KOPT-K1 (cell line): ENCODE measurements around the gene TRPM3.

Source experiments
- H3K27ac ChIP-seq: fragments of 200-600 bp; sonication (generic); 2 replicates; pipeline ENCODE4 v1.5.1; 2016; ENCODE audit warnings: antibody characterized with exemption, mild to moderate bottlenecking, low read depth, low read length; ENCODE audit not compliant: poor library complexity, severe bottlenecking
- H3K36me3 ChIP-seq: fragments of 200-600 bp; sonication (generic); 2 replicates; pipeline ENCODE4 v1.5.1; 2017; ENCODE audit warnings: antibody characterized with exemption, mild to moderate bottlenecking, low read length, moderate library complexity; ENCODE audit not compliant: insufficient read depth
- H3K9me3 ChIP-seq: fragments of 200-600 bp; sonication (generic); 2 replicates; pipeline ENCODE4 v1.5.1; 2017; ENCODE audit warnings: antibody characterized with exemption, low read length, mild to moderate bottlenecking; ENCODE audit not compliant: insufficient read depth, poor library complexity, severe bottlenecking

TRPM3 gene

GRCh38 chr9:70954596-70955143 lies 166.8 kb downstream of the TRPM3 start:
- Histone ChIP-seq H3K36me3 (no peaks in the 10 kb centered on the region), H3K27ac (no peak overlapping the region), H3K9me3 (no peaks in the 10 kb centered on the region)

GRCh38 chr9:70954126-70954525 lies 167.3 kb downstream of the TRPM3 start:
- no peaks in the 10 kb centered on the region for H3K9me3 ChIP-seq
- H3K27ac ChIP-seq, result no peak overlapping the region
- H3K36me3 ChIP-seq, result no peaks in the 10 kb centered on the region

GRCh38 chr9:70951749-70952727 lies 169.4 kb downstream of the TRPM3 start:
- no peaks in the 10 kb centered on the region for H3K36me3 ChIP-seq
- no peaks in the 10 kb centered on the region for H3K9me3 ChIP-seq
- no peak overlapping the region for H3K27ac ChIP-seq

- Histone ChIP-seq H3K27ac (no peak overlapping the region), H3K9me3 (no peaks in the 10 kb centered on the region), H3K36me3 (no peaks in the 10 kb centered on the region)
Observed at GRCh38 chr9:70950270-70950669, 171.2 kb downstream of the TRPM3 start.

GRCh38 chr9:70949239-70949638 lies 172.2 kb downstream of the TRPM3 start:
- H3K9me3 ChIP-seq, result no peaks in the 10 kb centered on the region
- H3K27ac ChIP-seq, result no peak overlapping the region
- no peaks in the 10 kb centered on the region for H3K36me3 ChIP-seq

- H3K9me3 ChIP-seq, result no peaks in the 10 kb centered on the region
- no peaks in the 10 kb centered on the region for H3K36me3 ChIP-seq
- no peak overlapping the region for H3K27ac ChIP-seq
Observed at GRCh38 chr9:70948744-70949143, 172.7 kb downstream of the TRPM3 start.

GRCh38 chr9:70947511-70947910 lies 173.9 kb downstream of the TRPM3 start:
- Histone ChIP-seq H3K36me3 (no peaks in the 10 kb centered on the region), H3K27ac (no peak overlapping the region), H3K9me3 (no peaks in the 10 kb centered on the region)

- H3K27ac ChIP-seq, result no peak overlapping the region
- H3K9me3 ChIP-seq, result no peaks in the 10 kb centered on the region
- H3K36me3 ChIP-seq, result no peaks in the 10 kb centered on the region
Observed at GRCh38 chr9:70947086-70947485, 174.3 kb downstream of the TRPM3 start.

GRCh38 chr9:70945301-70945700 lies 176.1 kb downstream of the TRPM3 start:
- Histone ChIP-seq H3K36me3 (no peaks in the 10 kb centered on the region), H3K27ac (no peak overlapping the region), H3K9me3 (no peaks in the 10 kb centered on the region)

- no peaks in the 10 kb centered on the region for H3K9me3 ChIP-seq
- H3K36me3 ChIP-seq, result no peaks in the 10 kb centered on the region
- no peak overlapping the region for H3K27ac ChIP-seq
Observed at GRCh38 chr9:70941191-70941590, 180.2 kb downstream of the TRPM3 start.

GRCh38 chr9:70940605-70941004 lies 180.8 kb downstream of the TRPM3 start:
- no peak overlapping the region for H3K27ac ChIP-seq
- H3K9me3 ChIP-seq, result no peaks in the 10 kb centered on the region
- no peaks in the 10 kb centered on the region for H3K36me3 ChIP-seq

- Histone ChIP-seq H3K36me3 (no peaks in the 10 kb centered on the region), H3K27ac (no peak overlapping the region), H3K9me3 (no peaks in the 10 kb centered on the region)
Observed at GRCh38 chr9:70936536-70936935, 184.9 kb downstream of the TRPM3 start.

- no peak overlapping the region for H3K27ac ChIP-seq
- H3K9me3 ChIP-seq, result no peaks in the 10 kb centered on the region
- H3K36me3 ChIP-seq, result no peaks in the 10 kb centered on the region
Observed at GRCh38 chr9:70935856-70936255, 185.6 kb downstream of the TRPM3 start.

GRCh38 chr9:70934642-70935041 lies 186.8 kb downstream of the TRPM3 start:
- Histone ChIP-seq H3K36me3 (no peaks in the 10 kb centered on the region), H3K27ac (no peak overlapping the region), H3K9me3 (no peaks in the 10 kb centered on the region)

GRCh38 chr9:70933321-70933720 lies 188.1 kb downstream of the TRPM3 start:
- Histone ChIP-seq H3K9me3 (no peaks in the 10 kb centered on the region), H3K36me3 (no peaks in the 10 kb centered on the region), H3K27ac (no peak overlapping the region)

- H3K27ac ChIP-seq, result no peak overlapping the region
- no peaks in the 10 kb centered on the region for H3K36me3 ChIP-seq
- H3K9me3 ChIP-seq, result no peaks in the 10 kb centered on the region
Observed at GRCh38 chr9:70932097-70932496, 189.3 kb downstream of the TRPM3 start.
